Fibroblast of mammary gland (primary cell): Measurements from ENCODE around the gene ATXN7L1.

ENCODE experiments used
- DNase-seq: peaks from one replicate; pipeline ENCODE4 v3.0.0-alpha.2; 2010; ENCODE audit warnings: low read depth
- H3K4me3 ChIP-seq: 2 replicates; pipeline ENCODE4 v1.5.1; 2011; ENCODE audit warnings: low read depth, mild to moderate bottlenecking, low read length, moderate library complexity; ENCODE audit not compliant: control insufficient read depth
- CTCF ChIP-seq: conservative IDR thresholded peaks from 2 replicates; pipeline ENCODE4 v1.5.1; 2011; ENCODE audit warnings: low read depth, low read length, inconsistent platforms; ENCODE audit not compliant: control insufficient read depth, insufficient read depth

ATXN7L1 gene

GRCh38 chr7:105655500-105656380 lies 220.7 kb downstream of the ATXN7L1 start:
- no peak for TF ChIP-seq CTCF
- no peak overlapping the region for H3K4me3 ChIP-seq
- no peak for DNase-seq

GRCh38 chr7:105655067-105655466 lies 221.3 kb downstream of the ATXN7L1 start:
- no peak overlapping the region for H3K4me3 ChIP-seq
- peak; percentile 31 for DNase-seq
- no peak for TF ChIP-seq CTCF

- H3K4me3 ChIP-seq, result no peak overlapping the region
- no peak for DNase-seq
- TF ChIP-seq CTCF, result no peak
Measured at GRCh38 chr7:105654095-105654686, 222.2 kb downstream of the ATXN7L1 start.

- TF ChIP-seq CTCF, result no peak
- no peak for DNase-seq
- no peak overlapping the region for H3K4me3 ChIP-seq
Measured at GRCh38 chr7:105653441-105654005, 222.9 kb downstream of the ATXN7L1 start.

GRCh38 chr7:105652359-105652993 lies 223.9 kb downstream of the ATXN7L1 start:
- DNase-seq, result peak; percentile 72
- H3K4me3 ChIP-seq, result no peak overlapping the region
- TF ChIP-seq CTCF, result peak; percentile 90

- TF ChIP-seq CTCF, result no peak
- no peak overlapping the region for H3K4me3 ChIP-seq
- no peak for DNase-seq
Measured at GRCh38 chr7:105651798-105652197, 224.6 kb downstream of the ATXN7L1 start.
